Fibroblast of skin of right quadriceps (primary cell): Measurements from ENCODE around the gene ADGRL3.

Experiments
- DNase-seq: peaks from one replicate; pipeline ENCODE4 v3.0.0-alpha.2; 2013

ADGRL3 gene

GRCh38 chr4:61200187-61200915 is at the start of gene ADGRL3:
ADGRL3 (plus strand) TSS chr4:61200326.
- peak; percentile 19 for DNase-seq

GRCh38 chr4:61152433-61152832 is 47.7 kb upstream of the ADGRL3 start:
- DNase-seq = no peak

- no peak for DNase-seq
Measured at GRCh38 chr4:61160478-61160877, 39.6 kb upstream of the ADGRL3 start.

GRCh38 chr4:61162116-61162515 is 38.0 kb upstream of the ADGRL3 start:
- DNase-seq = peak; percentile 1

- DNase-seq = no peak
Measured at GRCh38 chr4:61173799-61174198, 26.3 kb upstream of the ADGRL3 start.

- no peak for DNase-seq
Measured at GRCh38 chr4:61175495-61175894, 24.6 kb upstream of the ADGRL3 start.

GRCh38 chr4:61177367-61177766 is 22.8 kb upstream of the ADGRL3 start:
- no peak for DNase-seq

GRCh38 chr4:61180405-61180804 is 19.7 kb upstream of the ADGRL3 start:
- no peak for DNase-seq

GRCh38 chr4:61182915-61183314 is 17.2 kb upstream of the ADGRL3 start:
- DNase-seq = no peak

- DNase-seq = no peak
Measured at GRCh38 chr4:61185288-61185687, 14.8 kb upstream of the ADGRL3 start.

GRCh38 chr4:61192392-61192791 is 7.7 kb upstream of the ADGRL3 start:
- DNase-seq = no peak

GRCh38 chr4:61193863-61194262 is 6.3 kb upstream of the ADGRL3 start:
- DNase-seq = no peak

GRCh38 chr4:61194571-61194970 is 5.6 kb upstream of the ADGRL3 start:
- no peak for DNase-seq

GRCh38 chr4:61195101-61195500 is 5.0 kb upstream of the ADGRL3 start:
- DNase-seq = no peak

- no peak for DNase-seq
Measured at GRCh38 chr4:61198686-61199085, 1.4 kb upstream of the ADGRL3 start.

- no peak for DNase-seq
Measured at GRCh38 chr4:61199873-61200186, 296 bp upstream of the ADGRL3 start.

- peak; percentile 20 for DNase-seq
Measured at GRCh38 chr4:61200916-61201526, 895 bp downstream of the ADGRL3 start.

- no peak for DNase-seq
Measured at GRCh38 chr4:61201561-61201960, 1.4 kb downstream of the ADGRL3 start.

- DNase-seq = no peak
Measured at GRCh38 chr4:61201961-61202637, 2.0 kb downstream of the ADGRL3 start.

- DNase-seq = no peak
Measured at GRCh38 chr4:61202638-61203435, 2.7 kb downstream of the ADGRL3 start.

- no peak for DNase-seq
Measured at GRCh38 chr4:61203436-61203790, 3.3 kb downstream of the ADGRL3 start.

- peak; percentile 53 for DNase-seq
Measured at GRCh38 chr4:61204353-61205060, 4.4 kb downstream of the ADGRL3 start.

GRCh38 chr4:61205066-61205465 is 4.9 kb downstream of the ADGRL3 start:
- DNase-seq = no peak
